ENCODE data around the gene PRKAG1.
A peak's percentile ranks its signal among the peaks of the same experiment; 100 is the strongest.

PRKAG1 gene

DNA sequence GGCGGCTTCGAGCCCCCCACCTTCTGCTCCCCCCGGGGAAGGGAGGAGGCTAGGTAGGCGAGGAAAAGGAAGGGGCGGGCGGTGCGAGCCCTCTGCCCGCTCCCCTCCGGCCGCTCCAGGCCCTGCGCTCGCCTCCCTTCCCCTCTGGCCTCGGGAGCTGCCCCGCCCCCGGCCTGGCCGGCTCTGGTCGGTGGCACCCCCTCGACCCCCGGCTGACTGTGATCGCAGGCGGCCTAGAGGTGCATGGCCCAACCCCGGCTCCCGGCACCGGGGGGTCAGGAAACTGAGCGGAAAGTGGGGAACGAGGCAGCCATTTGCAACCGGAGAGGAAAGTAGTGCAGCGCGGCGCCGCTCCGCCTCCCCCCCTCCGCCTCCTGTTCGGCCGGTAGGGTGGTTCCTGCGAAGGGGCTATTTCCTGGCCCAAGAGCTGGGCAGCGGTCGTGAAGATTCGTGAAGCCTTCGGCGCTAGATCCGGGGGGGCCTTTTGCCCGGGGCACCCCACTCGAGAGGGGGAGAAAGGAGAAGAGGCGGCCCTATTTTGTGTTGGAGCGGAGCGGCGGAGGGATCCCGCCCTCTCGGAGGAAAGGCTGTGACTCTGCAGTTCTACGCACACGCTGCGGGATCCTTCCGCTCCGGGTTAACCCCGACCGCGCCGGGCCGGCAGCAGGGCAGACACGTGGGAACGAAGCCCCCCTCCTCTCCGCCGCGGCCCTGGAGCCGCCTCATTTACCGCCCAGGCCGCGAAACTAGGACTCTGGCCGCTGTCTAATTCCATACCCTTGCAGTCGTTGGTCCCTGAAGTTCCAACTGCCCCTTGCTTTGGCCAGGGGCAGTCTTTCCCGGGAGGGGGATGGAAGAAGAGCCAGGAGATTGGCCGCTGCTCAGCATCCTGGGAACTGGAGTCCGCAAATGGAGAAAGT lies 41.9 kb upstream of the PRKAG1 start, which contains the start of gene KMT2D (continued):
- TF ChIP-seq ZNF513 (tag by site-specific recombination; IDR thresholded peaks at IDR 0.05) (peak; percentile 53; the same call in 1 of the 2 replicates), ZSCAN23 (tag by site-specific recombination; IDR thresholded peaks at IDR 0.05) (peak; percentile 98), ZNF658 (tag by site-specific recombination; IDR thresholded peaks at IDR 0.05) (peak; percentile 59; the same call in 1 of the 2 replicates), ZNF768 (tag by site-specific recombination; IDR thresholded peaks at IDR 0.05) (no peak), KLF10 (tag by site-specific recombination; IDR thresholded peaks at IDR 0.05) (peak; percentile 84), ZSCAN30 (tag by site-specific recombination; IDR thresholded peaks at IDR 0.05) (peak; percentile 97), ZNF548 (tag by site-specific recombination; IDR thresholded peaks at IDR 0.05) (peak; percentile 36; the same call in 1 of the 2 replicates), ZFHX2 (tag by site-specific recombination; conservative IDR thresholded peaks at IDR 0.05) (peak; percentile 89), TCF7L2 (IDR thresholded peaks at IDR 0.05; ENCODE audit: borderline replicate concordance, low read depth, low read length) (no peak), ZSCAN4 (tag by site-specific recombination; IDR thresholded peaks at IDR 0.05) (peak; percentile 90), TRIM28 (IDR thresholded peaks at IDR 0.05; ENCODE audit: borderline replicate concordance, low read length) (peak; percentile 83), ZNF18 (tag by site-specific recombination; IDR thresholded peaks at IDR 0.05) (peak; percentile 82; the same call in 1 of the 2 replicates), ZNF664 (tag by site-specific recombination; IDR thresholded peaks at IDR 0.05) (peak; percentile 79), PATZ1 (tag by site-specific recombination; IDR thresholded peaks at IDR 0.05) (peak; percentile 99), GLIS1 (tag by site-specific recombination; IDR thresholded peaks at IDR 0.05) (peak; percentile 62), ZNF274 (IDR thresholded peaks at IDR 0.05; ENCODE audit: low read length) (no peak), ZNF274 (tag by site-specific recombination; IDR thresholded peaks at IDR 0.05; ENCODE audit: borderline replicate concordance) (no peak), ZNF311 (tag by site-specific recombination; IDR thresholded peaks at IDR 0.05; ENCODE audit: borderline replicate concordance) (no peak), ZNF514 (tag by site-specific recombination; IDR thresholded peaks at IDR 0.05) (0 out of 2 replicates have a peak, but pooled peaks have one; percentile 87), ZNF629 (tag by site-specific recombination; IDR thresholded peaks at IDR 0.05) (peak; percentile 92), ZNF155 (tag by site-specific recombination; IDR thresholded peaks at IDR 0.05) (no peak), PRDM6 (tag by site-specific recombination; IDR thresholded peaks at IDR 0.05) (no peak)
- TF ChIP-seq, protein P1, sequence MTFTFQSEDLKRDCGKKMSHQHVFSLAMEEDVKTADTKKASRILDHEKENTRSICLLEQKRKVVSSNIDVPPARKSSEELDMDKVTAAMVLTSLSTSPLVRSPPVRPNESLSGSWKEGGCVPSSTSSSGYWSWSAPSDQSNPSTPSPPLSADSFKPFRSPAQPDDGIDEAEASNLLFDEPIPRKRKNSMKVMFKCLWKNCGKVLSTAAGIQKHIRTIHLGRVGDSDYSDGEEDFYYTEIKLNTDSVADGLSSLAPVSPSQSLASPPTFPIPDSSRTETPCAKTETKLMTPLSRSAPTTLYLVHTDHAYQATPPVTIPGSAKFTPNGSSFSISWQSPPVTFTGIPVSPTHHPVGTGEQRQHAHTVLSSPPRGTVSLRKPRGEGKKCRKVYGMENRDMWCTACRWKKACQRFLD (tag by site-specific recombination; IDR thresholded peaks at IDR 0.05): 0 out of 2 replicates have a peak, but pooled peaks have one; percentile 51
- TF ChIP-seq, protein P2, sequence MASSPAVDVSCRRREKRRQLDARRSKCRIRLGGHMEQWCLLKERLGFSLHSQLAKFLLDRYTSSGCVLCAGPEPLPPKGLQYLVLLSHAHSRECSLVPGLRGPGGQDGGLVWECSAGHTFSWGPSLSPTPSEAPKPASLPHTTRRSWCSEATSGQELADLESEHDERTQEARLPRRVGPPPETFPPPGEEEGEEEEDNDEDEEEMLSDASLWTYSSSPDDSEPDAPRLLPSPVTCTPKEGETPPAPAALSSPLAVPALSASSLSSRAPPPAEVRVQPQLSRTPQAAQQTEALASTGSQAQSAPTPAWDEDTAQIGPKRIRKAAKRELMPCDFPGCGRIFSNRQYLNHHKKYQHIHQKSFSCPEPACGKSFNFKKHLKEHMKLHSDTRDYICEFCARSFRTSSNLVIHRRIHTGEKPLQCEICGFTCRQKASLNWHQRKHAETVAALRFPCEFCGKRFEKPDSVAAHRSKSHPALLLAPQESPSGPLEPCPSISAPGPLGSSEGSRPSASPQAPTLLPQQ (tag by site-specific recombination; IDR thresholded peaks at IDR 0.05): peak; percentile 95
- TF ChIP-seq, protein P3, sequence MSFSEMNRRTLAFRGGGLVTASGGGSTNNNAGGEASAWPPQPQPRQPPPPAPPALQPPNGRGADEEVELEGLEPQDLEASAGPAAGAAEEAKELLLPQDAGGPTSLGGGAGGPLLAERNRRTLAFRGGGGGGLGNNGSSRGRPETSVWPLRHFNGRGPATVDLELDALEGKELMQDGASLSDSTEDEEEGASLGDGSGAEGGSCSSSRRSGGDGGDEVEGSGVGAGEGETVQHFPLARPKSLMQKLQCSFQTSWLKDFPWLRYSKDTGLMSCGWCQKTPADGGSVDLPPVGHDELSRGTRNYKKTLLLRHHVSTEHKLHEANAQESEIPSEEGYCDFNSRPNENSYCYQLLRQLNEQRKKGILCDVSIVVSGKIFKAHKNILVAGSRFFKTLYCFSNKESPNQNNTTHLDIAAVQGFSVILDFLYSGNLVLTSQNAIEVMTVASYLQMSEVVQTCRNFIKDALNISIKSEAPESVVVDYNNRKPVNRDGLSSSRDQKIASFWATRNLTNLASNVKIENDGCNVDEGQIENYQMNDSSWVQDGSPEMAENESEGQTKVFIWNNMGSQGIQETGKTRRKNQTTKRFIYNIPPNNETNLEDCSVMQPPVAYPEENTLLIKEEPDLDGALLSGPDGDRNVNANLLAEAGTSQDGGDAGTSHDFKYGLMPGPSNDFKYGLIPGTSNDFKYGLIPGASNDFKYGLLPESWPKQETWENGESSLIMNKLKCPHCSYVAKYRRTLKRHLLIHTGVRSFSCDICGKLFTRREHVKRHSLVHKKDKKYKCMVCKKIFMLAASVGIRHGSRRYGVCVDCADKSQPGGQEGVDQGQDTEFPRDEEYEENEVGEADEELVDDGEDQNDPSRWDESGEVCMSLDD (tag by site-specific recombination; IDR thresholded peaks at IDR 0.05): peak; percentile 99

All from HEK293 (cell line).